Colon (tissue), 2 donors: ENCODE results near the gene RXFP3.
"Not testable (repeated sequence)": the region's sequence is repeated elsewhere in the genome, so short reads cannot be mapped to it uniquely, and the experiment has no call there.

Source experiments
- FAIRE-seq: peaks from 2 replicates; lab custom pipeline; 2012; peaks lifted over from hg19 to GRCh38; lab: Jason Lieb, UNC
- donor health status: control.
- donor health status: control.

The RXFP3 gene

DNA sequence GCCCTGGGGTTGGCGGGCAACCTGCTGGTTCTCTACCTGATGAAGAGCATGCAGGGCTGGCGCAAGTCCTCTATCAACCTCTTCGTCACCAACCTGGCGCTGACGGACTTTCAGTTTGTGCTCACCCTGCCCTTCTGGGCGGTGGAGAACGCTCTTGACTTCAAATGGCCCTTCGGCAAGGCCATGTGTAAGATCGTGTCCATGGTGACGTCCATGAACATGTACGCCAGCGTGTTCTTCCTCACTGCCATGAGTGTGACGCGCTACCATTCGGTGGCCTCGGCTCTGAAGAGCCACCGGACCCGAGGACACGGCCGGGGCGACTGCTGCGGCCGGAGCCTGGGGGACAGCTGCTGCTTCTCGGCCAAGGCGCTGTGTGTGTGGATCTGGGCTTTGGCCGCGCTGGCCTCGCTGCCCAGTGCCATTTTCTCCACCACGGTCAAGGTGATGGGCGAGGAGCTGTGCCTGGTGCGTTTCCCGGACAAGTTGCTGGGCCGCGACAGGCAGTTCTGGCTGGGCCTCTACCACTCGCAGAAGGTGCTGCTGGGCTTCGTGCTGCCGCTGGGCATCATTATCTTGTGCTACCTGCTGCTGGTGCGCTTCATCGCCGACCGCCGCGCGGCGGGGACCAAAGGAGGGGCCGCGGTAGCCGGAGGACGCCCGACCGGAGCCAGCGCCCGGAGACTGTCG, 976 bp downstream of the RXFP3 start:
- no peak for FAIRE-seq

DNA sequence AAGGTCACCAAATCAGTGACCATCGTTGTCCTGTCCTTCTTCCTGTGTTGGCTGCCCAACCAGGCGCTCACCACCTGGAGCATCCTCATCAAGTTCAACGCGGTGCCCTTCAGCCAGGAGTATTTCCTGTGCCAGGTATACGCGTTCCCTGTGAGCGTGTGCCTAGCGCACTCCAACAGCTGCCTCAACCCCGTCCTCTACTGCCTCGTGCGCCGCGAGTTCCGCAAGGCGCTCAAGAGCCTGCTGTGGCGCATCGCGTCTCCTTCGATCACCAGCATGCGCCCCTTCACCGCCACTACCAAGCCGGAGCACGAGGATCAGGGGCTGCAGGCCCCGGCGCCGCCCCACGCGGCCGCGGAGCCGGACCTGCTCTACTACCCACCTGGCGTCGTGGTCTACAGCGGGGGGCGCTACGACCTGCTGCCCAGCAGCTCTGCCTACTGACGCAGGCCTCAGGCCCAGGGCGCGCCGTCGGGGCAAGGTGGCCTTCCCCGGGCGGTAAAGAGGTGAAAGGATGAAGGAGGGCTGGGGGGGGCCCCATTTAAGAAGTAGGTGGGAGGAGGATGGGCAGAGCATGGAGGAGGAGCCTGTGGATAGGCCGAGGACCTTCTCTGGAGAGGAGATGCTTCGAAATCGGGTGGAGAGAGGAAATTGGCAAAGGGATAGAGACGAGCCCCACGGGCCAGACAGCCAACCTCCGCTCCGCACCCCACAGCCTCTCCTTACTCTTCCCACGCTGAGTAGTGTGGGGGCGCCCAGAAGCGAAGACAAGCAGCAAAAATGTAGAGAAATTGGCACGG, 1.7 kb downstream of the RXFP3 start:
- FAIRE-seq = no peak

DNA sequence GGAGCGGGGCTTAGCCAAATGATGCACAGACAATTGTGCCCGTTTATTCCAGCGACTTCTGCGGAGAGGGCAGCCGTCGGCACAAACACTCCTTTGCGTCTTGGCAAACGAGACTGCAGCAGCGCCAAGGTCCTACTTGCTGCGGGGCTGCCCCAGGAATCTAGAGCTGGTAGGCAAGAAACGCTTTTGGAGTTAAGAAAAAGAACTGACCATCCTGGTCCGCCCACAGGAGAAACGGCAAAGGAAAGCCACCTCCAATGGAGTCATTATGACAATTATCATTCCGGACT, 2.3 kb downstream of the RXFP3 start:
- no peak for FAIRE-seq

DNA sequence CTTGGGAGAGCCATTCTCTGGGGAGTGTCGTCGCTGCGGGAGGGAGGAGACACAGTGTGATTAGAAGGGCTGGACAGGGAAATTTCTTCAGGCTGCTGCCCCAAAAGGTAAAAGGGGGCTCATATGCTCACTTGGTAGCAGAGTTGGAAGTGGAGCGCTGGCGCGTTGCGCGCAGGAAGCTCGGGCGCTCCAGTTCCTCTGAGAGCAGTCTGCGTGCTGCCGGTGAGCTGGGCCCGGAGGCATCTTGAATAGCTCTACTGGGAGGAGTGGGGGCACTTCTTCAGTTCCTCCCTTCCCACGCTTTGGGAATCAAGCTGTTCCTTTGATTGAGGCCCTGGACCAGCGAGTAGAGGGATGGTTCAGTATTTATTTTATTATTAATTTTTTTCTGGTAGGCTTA, 2.7 kb downstream of the RXFP3 start:
- no peak for FAIRE-seq

DNA sequence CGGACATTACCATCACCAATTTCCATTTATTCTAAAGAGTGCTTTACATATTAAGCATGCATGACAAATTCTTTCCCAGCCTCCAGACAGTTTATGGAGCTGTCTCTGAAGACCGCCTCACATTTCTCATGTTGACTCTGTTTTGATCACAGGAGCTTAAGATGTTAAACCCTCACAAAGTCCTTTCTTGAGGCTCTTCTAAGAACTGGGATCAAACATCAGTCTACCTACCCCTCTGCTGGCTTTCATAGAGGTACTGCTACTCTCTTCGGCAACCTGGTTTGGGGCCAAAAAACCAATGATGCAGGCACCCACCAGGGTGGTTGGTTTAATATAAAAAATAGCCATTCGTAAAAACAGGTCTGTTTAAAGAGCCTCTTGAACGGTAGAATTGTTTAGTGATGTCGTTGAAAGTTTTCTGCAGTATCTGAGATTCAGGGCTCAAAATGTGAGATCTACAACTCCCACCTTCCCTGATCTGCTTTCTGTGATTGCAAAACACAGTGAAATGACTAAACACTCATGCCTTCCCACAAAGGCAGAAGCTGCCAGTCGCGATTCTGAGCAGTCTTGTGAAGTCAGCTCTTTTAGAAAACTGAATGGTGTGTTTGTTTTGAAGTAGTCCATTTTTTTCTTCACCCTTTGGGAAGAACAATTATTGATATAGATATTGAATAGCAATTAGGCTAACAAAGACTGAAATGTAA, 3.5 kb downstream of the RXFP3 start:
- FAIRE-seq = no peak

DNA sequence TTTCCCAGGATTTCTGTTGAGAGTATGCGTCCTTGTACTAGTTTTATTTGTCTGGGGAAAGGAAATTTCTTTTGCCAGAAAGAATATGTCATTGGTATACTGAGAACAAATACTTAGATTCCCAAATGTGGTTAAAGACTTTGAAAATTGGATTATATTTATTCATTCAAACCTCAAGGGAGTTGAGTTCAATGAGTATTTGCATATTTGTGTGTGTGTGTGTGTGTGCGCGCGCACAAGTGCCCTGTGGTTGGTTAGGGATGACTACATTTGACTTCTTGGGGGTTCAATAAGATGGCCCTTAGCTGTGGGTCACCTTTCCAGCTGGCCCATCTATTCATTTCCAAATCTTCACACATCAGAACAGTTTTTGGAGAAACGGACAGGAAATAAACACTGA, 4.9 kb downstream of the RXFP3 start:
- no peak for FAIRE-seq

DNA sequence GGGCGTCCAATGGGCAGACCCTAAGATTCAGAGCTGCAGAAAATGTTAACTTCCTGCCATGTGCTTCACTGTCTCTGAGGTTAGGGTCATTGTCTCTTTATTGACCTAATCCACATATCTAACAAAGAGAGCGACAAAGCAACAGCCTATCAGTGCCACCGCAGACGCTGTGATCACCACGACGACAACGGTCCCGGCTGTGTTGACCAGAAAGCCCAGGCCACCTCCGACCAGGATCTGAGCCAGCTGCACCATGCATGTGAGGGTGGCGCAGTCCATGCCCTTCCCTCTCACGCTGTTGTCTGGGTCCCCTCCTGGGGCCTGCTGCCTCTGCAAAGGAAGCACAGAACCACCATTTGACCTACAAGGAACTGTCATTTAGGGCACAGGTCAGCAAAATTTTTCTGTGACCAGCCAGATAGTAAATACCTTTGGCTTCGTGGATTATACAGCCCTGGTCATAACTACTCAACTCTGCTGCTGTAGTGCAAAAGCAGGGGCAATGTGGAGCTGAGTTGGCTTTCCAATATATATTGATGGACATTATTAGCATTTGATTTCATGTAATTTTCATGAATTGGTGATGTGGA, 8.5 kb downstream of the RXFP3 start:
- FAIRE-seq = no peak

DNA sequence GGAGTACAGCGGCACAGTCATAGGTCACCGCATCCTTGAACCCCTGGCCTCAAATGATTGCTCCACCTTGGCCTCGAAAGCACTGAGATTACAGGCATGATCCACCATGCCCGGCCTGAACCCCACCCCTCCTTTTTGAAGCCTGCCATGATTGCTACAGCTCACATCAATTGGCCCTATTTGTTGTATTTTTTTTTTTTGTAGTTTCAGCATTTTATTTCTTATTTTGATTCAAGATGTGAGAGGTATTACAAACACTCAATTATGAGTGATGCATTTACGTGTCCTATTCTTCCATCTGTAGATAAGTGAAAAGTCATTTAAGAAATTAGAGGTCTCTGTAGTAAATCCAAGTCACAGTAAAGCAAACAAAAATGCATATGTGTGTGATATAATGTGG, 16.0 kb downstream of the RXFP3 start:
- FAIRE-seq = not testable (repeated sequence)

DNA sequence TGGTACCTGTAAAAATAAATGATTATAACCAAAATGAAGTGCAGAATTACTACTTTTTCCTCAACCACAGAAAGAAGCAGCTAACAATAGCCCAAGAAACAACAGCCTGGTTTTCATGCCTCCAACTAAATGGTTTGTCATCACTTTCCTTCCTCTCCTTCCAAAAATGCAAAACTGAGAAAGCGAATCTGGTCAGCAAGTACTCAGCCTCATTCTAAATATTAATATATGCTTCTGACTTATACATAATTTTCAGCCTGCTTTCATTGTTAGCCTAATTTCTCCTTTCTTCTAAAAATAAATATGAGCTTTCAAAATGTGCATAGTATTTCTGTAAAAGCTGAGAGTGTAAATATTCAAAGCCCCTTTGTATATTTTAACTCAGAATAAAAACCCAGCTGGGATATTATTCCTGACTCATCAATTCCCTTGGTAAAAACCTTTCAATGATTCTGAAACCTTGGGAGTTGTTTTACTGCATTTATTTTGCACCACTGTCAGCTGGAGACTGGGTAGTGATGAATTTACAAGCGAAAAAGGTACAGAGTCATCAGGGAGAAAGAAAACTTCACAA, 21.5 kb downstream of the RXFP3 start:
- FAIRE-seq = no peak

DNA sequence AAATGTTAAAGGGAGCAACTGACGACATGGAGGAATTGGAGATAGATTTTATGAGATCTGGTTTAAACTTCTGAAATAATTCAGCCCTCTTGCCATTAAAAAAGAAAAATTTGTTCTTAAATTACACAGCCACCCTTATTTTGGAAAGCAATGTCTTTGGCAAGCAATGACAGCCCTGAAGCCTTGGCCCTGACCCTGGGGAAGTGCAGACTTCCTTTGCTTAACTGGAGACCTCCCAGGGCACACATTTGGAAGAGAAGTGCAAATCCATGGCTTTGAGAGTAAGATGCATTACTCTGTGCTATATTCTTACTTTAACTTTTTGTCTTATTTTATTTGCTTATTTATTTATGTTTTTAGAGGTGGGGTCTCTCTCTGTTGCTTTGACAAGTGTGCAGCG, 22.0 kb downstream of the RXFP3 start:
- FAIRE-seq = no peak

DNA sequence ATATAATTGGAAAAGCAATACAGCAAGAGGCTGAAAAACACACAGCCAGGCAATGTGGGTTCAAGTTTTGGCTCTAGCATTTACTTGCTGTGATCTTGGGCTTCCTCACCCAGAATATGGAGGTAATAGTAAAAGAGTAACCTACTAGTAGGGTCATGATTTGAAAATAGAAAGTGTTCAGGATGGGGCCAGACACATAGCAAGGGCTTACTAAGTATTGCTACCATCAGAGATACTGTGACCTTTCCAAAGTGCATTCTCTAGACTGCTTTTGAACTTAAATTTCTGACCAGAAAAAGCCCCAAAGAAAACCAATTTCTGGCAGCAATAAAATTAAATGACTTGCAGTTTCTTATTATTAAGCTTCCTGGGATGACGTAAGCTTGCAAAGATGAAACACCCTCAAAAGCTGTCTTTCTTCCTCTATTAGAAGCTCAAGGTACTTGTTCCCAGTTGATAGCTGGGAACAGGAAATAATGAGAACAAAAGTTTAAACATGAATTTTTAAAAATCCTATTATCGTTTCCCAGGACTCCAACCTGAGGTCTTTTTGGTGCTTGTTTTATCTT, 28.0 kb downstream of the RXFP3 start:
- FAIRE-seq = no peak

DNA sequence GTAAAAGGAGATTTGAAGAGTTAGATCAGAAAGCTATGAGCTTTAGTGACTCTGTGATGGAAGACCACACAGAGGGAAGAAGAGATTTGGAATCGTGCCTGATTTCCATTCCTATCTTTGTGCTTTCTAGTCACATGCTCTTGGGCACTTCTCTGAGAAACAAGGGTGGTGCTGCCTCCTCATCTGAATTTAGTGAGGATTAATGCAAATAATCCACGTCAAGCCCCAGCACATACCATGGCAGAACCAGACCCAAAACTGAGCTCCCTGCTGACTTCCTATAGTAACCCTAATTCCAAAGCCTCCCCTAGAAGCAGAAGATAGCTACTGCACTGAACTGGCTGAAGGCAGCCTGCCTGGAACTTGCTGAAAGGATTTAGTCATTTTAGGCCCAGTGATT, 30.6 kb downstream of the RXFP3 start:
- no peak for FAIRE-seq

DNA sequence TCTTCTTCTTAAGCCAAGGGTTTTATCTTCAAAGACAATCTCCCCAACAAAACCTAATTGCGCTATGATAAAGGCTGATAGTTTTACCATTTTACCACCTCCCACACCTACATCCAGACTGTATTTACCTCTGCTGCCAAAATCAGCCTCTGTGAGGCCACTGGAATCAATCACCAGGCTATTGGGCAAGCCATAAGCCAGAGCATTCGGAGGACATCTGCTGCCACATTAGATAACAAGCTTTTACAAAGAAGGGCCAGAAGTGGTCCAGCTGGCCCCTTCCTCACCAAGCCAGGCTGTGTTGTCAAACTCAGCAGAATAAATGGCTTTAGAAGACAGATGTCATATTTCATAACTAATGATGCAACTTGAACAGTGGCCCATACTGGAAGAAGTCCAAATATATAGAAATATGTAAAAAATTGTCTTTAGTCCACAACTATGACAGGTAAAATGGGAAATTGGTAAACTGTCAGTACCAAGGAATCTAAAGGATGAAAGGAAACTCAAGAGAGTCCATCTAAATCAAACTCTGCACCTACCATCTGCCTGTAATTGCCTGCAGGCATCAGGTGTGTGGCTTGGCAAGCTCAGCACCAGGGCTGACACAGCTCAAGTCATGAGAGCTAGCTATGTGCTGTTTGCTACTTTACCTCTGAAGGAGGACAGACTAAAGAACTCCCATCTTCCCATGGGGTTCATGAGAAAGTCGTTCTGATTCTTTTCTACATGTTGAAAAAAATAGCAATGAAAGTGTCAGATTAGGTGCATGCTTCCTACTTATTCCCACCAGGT, 32.2 kb downstream of the RXFP3 start:
- no peak for FAIRE-seq

DNA sequence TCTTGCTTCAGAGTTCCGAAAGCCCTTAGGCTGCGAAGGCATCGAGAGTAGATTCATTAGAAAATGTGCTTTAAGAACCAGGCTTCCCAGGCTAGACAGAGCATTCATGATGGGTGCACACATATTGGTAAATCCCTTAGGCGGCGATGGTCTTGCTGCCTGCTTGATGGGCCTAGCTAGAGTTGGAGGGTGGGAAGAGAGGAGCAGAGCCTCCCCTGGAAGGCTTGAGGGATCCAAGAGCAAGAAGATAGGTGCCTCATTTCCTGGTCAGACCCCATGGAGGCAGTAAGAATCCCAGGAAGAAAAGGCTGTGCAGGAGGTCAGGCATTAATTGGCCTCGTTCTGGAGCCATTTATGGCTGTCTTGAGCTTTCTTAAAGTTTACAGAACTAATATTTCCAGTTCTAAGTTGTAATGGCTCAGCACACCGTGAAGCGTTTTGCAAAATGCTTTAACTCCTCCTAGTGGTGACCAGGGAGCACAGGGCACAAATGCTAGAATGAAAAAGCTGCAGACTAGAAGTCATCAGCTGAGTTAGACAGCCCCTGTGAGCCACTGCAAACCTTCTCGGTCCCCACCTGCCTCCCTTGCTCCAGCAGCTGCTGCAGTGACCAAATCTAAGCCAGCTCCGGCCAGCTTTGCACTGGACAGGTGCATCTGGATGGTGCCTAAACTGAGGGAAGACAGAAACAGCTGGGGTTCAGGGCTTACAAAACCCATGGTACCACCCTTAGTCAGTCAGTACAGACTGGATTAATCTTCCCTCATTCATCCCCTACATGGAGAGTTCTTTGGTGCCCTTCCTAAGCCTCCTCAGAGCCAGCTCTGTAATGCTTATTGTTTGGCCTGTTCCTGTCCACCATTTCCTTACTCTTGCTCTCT, 33.6 kb downstream of the RXFP3 start:
- no peak for FAIRE-seq

DNA sequence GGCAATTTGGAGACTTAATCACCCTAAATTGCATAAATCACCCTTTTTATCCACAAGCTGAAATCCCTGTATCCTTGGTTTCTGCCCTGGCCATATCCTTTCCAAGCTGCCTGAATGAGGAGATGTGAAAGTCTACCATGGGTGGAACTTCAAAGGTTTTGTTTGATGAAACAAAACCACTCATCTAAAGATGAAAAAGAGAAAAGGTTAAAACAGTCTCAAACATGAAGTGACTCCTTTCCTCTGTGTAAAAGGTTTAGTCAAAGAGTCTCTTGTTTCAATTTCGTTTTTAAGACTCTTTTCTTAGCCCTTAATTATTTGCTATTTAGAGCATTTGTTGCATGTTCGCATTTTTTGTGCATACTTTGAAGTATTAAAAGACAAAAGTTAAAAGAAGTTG, 37.1 kb downstream of the RXFP3 start:
- FAIRE-seq = no peak

DNA sequence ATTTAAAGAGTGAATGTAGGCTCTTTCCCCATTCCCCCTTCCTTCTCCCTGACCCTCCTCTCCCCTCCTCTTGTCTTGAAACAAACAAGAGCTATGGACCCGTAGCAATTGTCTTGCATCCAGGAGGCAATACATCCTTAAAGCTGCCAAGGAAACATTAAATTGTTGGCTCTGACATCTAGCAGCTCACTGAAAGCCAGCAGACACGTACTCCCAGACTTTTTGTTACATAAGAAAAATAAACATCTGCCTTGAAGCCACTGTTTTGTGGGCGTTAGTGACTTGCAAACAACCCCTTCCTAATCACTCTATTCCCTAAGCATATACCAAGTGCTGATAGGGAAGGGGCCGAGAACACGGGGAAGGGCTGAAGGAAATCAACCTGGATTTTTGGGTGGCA, 39.7 kb downstream of the RXFP3 start:
- FAIRE-seq = no peak

DNA sequence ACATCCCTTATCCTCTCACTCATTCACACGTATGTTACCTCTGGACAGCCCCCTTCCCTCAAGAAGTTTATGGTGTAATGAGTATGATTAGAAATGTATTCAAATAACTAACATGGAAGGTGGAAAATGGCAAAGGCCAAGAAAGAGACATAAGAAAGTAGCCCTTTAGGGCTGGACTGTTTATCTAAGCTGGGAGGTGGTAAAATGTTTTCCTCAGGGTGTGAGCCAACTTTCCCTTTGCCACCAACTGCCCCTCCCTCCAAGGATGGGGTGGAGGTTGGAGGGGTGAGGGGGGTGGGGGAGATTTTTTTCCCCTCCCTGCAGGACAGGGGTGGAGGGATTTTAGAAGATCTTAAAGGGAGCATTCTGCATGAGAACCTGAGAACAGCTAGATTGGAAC, 40.1 kb downstream of the RXFP3 start:
- no peak for FAIRE-seq

DNA sequence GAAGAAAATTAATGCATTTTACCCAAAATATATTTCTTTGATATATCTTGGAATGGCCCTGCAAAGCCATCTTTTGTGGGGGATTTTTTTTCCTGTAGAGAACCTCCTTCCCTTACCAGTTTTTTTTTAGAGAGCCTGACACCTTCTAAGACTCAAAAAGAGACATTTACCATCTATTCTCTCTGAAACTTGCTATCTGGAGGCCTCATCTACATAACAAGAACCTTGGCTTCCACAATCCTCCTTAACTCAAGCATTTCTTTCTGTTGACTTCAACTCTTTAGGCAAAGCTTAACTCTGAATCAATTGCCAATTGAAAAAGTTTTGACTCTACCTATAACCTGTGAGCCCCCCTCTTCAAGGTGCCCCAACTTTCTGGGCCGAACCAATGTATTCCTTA, 42.1 kb downstream of the RXFP3 start:
- FAIRE-seq = no peak

DNA sequence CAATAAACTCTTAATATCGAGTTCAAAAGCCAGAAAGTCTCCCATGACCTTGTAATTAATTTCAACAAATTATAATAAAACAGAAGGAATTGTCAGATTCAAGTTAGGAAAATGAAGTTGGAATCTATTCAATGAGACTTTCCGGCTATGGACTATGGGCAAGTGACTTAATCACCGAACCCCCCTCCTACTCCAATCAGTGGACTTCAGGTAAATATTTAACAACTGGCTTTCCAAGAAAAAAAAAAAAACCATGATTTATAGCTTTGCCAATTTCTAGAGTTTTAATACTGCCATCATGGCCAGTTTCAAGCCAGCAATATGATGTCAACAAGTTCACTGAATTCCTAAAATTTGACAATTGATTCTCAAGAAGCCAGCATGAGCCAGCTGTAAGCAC, 43.8 kb downstream of the RXFP3 start:
- FAIRE-seq = no peak

DNA sequence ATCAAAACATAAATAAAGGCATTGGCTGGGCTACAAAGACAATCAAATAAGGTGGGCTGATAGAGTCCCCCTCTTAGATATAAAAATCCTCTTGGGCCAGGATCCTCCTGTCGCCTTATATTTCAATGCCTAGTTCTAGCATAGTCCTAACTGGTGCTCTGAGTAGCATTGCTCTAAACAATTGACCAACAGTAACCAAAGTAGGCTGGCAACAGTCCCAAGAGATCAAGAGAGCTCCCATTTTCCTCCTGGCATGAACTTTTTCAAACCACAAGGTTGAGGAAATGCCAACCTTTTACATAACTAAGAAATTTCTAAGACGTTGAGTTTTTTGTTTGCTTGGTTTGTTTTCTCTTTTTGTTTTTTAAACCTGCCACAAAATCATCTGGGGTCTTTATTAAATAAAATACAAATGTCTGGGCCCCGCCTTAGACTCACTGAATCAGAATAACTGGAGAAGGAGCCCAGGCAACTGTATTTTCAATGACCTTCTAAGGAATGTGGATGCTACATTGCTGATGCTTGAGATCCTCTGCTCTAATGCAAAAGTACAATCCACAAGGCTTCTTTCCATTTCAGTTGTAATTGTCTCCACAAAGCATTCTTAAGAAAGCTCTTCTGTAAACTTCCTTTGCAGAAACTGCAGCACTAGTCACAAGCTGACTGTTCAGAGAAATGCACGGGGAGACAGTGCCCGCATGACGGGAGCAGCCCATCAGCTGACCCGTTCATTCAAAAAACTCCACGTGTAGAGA, 45.4 kb downstream of the RXFP3 start:
- FAIRE-seq = no peak
